PC-9 (cell line): ENCODE measurements around the gene HSPBAP1.

ENCODE experiments used
- EZH2 ChIP-seq: fragments of 200-600 bp; sonication (generic); IDR thresholded peaks from 2 replicates; pipeline ENCODE4 v1.8.0; 2017; ENCODE audit warnings: antibody characterized with exemption, low read depth
- TF ChIP-seq, protein P1 (sequence below): fragments of 200-600 bp; sonication (generic); conservative IDR thresholded peaks from 2 replicates; pipeline ENCODE4 v1.6.1; 2017; ENCODE audit warnings: mixed run types, antibody characterized with exemption, mild to moderate bottlenecking, moderate library complexity

DNA sequence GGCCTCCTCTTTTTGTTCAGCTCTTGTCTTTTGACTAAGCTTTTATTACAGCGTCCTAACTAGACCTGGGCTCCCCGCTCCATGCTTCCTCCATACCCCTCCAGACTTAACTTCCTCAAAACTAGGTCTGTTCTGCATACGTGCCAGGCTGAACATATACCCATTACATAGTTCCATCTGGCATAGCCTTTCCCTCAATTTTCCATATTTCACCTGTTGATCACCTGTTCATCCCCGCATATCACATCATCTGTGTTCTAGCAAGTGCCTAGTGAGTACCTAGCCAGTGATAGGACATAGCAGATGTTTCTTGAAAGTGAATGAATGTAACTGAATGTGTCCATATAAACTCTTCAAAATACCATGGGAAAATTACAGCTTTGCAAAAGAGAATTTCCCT, 77.0 kb downstream of the HSPBAP1 start:
- TF ChIP-seq EZH2 = no peak
- TF ChIP-seq, protein P1, sequence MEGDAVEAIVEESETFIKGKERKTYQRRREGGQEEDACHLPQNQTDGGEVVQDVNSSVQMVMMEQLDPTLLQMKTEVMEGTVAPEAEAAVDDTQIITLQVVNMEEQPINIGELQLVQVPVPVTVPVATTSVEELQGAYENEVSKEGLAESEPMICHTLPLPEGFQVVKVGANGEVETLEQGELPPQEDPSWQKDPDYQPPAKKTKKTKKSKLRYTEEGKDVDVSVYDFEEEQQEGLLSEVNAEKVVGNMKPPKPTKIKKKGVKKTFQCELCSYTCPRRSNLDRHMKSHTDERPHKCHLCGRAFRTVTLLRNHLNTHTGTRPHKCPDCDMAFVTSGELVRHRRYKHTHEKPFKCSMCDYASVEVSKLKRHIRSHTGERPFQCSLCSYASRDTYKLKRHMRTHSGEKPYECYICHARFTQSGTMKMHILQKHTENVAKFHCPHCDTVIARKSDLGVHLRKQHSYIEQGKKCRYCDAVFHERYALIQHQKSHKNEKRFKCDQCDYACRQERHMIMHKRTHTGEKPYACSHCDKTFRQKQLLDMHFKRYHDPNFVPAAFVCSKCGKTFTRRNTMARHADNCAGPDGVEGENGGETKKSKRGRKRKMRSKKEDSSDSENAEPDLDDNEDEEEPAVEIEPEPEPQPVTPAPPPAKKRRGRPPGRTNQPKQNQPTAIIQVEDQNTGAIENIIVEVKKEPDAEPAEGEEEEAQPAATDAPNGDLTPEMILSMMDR = no peak
